Middle frontal gyrus (tissue), 1 donor: Measurements from ENCODE around the gene IL22RA1.

Experiments used
- DNase-seq: peaks from one replicate; pipeline ENCODE4 v3.0.0-alpha.2; 2015; ENCODE audit warnings: low spot score; ENCODE audit errors: extremely low spot score

The IL22RA1 gene

DNA sequence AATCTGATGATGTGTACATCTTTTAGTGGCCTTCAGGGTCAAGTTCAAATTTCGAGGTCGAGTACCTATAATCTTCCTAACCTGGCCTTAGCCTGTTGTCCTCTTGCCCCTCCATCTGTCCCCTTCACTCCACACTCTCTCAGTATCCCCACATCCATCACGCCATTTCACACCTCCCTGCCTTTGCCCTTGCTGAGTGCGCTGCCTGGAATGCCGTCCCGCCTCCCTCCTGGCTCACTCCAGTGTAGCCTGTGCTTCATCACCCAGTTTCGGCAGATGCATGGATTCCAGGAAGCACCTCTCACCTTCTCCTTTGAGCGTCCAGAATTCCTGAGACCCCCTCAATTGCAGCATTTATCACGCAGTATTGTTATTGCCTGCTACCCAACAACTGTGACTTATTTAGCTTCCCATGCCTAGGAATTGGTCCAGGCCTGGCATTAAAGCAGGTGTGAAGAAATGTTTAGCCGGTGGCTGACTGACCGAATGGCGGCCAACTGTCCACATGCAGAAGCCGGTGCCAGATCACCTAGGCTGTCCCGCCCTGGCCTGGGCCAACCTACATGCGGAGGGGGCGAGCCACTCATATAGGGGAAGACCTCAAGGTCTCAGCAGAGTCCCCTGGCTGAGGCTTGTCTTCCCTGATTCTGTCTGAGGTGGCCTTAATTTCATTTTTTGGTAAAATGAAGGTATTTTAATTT, 65.5 kb downstream of the IL22RA1 start:
- DNase-seq: no peak

DNA sequence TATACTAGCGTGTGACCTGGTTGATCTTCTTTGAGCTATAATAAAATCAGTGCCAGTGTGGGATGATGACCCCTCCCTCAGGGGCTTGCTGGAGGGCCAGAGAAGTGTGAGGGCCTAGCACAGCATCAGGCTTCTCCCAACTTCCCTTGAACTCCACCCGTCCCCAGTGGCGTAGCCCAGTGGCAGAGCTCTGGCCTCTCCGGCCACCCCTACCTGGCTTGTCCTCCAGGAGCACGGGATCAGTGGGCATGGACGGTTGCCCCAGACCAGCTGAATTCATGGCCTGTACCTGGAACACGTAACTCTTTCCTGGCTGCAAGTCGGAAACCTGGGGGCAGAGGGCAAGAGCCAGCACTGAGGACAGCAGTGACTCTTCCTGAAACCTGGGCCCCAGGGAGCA, 67.0 kb downstream of the IL22RA1 start:
- no peak for DNase-seq

DNA sequence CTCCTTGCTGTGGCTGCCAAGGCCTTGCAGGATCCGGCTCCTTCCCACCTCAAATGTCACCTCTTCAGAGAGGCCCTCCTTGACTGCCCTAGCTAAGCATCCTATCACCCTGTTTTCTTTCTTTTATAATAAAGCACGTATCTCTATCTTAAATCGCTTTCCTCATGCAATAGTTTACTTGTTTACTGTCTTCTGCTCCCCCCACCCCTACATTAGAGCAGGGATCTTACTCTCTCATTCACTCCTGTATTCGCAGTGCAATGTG, 67.4 kb downstream of the IL22RA1 start:
- no peak for DNase-seq

DNA sequence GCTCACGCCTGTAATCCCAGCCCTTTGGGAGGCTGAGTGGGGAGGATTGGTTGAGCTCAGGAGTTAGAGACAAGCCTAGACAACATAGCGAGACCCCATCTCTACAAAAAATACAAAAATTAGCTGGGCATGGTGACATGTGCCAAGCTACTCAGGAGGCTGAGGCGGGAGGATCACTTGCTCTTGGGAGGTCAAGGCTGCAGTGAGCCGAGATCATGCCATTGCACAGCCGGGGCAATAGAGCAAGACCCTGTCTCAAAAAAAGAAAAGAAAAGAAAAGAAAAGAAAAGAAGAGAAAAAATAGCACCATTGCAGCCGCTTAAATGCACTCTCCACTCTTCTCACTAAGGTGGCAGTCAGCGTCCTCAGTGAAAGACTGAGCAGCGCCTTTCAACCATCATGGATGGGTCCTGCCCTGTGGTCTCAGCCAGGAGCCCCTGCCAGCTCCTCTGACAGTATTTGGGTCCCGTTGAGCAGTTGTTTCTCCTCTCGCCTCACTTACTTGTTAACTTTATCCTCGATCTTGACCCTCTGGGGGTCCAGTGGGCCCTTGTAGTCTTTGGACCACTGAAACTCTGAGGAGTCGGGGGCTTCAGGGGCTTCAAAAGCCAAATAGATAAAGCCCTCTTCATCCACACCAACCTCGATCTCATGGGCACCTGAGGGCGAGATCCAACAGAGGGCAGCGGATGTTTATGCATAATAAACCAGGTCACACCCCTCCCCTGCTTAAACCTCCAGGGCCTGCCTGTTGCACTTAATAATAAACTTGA, 67.9 kb downstream of the IL22RA1 start:
- DNase-seq: no peak

DNA sequence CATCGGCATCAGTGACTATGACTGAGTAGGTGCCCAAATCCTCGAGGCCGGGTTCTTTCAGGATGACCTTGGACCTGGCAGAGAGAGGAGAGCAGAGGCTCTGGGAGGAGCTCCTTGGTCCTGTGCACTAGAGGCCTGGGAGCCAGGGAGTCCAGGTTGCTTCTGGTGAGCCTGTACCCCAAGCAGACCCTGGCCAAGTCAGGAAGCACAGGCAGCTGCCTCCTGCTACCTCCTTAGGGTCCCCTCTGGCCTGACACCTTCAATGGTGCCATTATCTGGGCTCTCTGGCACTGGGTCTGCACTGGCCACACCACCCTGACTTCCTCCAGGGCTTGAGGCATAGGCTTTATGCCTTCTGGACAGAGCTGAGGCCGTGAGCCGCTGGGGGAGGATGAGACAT, 68.7 kb downstream of the IL22RA1 start:
- DNase-seq: no peak

DNA sequence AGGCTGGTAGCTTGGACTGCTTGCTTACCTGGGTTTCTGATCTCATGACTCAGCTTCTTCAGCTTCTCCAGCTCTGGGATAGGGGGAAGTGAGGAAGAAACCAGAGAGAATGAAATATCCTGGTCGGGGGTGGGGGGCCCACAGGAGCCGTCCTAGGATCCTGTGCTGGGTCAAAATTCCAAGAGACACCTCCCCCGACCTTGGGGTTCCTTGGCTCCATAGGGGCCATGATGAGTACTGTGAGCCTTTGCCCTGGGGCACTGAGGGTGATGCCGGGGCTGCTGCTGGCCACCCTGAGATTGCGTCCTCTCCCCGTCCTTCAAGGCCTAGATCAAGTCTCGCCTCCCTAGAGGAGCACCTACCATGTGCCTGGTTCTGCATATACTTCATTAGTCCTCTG, 71.0 kb downstream of the IL22RA1 start:
- no peak for DNase-seq

GRCh38 chr1:24070821-24071393, 72.0 kb downstream of the IL22RA1 start:
- DNase-seq: peak; percentile 42

DNA sequence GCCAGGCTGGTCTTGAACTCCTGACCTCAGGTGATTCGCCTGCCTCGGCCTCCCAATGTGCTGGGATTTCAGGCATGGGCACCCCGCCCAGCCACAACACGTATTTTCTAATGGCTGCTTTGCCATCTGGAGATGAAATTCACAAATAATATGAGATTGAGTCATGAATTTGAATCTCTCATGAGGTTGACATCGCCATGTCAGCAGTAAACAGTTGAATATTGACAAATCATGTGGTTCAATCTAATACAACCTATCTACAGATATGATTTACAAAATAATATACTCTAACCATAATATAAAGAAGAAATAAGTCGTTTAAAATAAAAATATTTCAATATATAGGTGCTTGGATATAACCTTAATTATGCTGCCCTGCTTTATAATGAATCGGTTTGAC, 73.1 kb downstream of the IL22RA1 start:
- DNase-seq: no peak
